ENCODE data around the gene GTF3C5. TPM values are rescaled to one million over a fixed set of nuclear protein-coding genes. Genes with fewer than 3 reads are reported as not detected.

GTF3C5 gene
- total and polyA plus RNA-seq, 9 of the 15 experiments (the other 6 are each of a cell fraction or from before 2014, with no cell fraction given) = 3.8 to 118 (median 83.7) TPM

GRCh38 chr9:132994410-132995120, 36.2 kb upstream of the GTF3C5 start (continued):
- peak; percentile 29; the same call in 1 of the 2 replicates for TF ChIP-seq STAT5A (IDR thresholded peaks at IDR 0.05; ENCODE audit: borderline replicate concordance, low read length)
- TF ChIP-seq MECOM (CRISPR knock-in tag; IDR thresholded peaks at IDR 0.05) = no peak
- TF ChIP-seq POLR2AphosphoS5 (IDR thresholded peaks at IDR 0.05; ENCODE audit: control insufficient read depth, insufficient read depth, low read depth, low read length) = peak; percentile 50; the same call in 1 of the 2 replicates
- TF ChIP-seq ZBTB43 (CRISPR knock-in tag; IDR thresholded peaks at IDR 0.05) = peak; percentile 97
- peak; percentile 92 to 99 for TF ChIP-seq RCOR1 (IDR thresholded peaks at IDR 0.05; ENCODE audit: borderline replicate concordance in 1 of 2, low read depth in 2 of 2, low read length in 2 of 2)
- TF ChIP-seq, protein P1, sequence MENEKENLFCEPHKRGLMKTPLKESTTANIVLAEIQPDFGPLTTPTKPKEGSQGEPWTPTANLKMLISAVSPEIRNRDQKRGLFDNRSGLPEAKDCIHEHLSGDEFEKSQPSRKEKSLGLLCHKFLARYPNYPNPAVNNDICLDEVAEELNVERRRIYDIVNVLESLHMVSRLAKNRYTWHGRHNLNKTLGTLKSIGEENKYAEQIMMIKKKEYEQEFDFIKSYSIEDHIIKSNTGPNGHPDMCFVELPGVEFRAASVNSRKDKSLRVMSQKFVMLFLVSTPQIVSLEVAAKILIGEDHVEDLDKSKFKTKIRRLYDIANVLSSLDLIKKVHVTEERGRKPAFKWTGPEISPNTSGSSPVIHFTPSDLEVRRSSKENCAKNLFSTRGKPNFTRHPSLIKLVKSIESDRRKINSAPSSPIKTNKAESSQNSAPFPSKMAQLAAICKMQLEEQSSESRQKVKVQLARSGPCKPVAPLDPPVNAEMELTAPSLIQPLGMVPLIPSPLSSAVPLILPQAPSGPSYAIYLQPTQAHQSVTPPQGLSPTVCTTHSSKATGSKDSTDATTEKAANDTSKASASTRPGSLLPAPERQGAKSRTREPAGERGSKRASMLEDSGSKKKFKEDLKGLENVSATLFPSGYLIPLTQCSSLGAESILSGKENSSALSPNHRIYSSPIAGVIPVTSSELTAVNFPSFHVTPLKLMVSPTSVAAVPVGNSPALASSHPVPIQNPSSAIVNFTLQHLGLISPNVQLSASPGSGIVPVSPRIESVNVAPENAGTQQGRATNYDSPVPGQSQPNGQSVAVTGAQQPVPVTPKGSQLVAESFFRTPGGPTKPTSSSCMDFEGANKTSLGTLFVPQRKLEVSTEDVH (IDR thresholded peaks at IDR 0.05; ENCODE audit: low read depth, partially characterized antibody) = no peak
- peak; percentile 89 for TF ChIP-seq ARID1B (IDR thresholded peaks at IDR 0.05)
- TF ChIP-seq NCOA6 (IDR thresholded peaks at IDR 0.05) = no peak
- TF ChIP-seq HMGN3 (IDR thresholded peaks at IDR 0.05; ENCODE audit: borderline replicate concordance, extremely low read depth, insufficient read length, low read depth, low read length) = peak; percentile 84
- TF ChIP-seq PHF20 (IDR thresholded peaks at IDR 0.05; ENCODE audit: partially characterized antibody) = no peak
- TF ChIP-seq MTA2 (IDR thresholded peaks at IDR 0.05; ENCODE audit: low read depth) = peak; percentile 62; the same call in 1 of the 2 replicates
- TF ChIP-seq, protein P2, sequence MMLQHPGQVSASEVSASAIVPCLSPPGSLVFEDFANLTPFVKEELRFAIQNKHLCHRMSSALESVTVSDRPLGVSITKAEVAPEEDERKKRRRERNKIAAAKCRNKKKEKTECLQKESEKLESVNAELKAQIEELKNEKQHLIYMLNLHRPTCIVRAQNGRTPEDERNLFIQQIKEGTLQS (IDR thresholded peaks at IDR 0.05) = peak; percentile 72
- TF ChIP-seq, protein P2 (CRISPR knock-in tag; conservative IDR thresholded peaks at IDR 0.05) = no peak
- TF ChIP-seq ZC3H11A (IDR thresholded peaks at IDR 0.05; ENCODE audit: low read depth, low read length) = no peak
- peak; percentile 37; the same call in 1 of the 2 replicates for TF ChIP-seq ZKSCAN1 (IDR thresholded peaks at IDR 0.05; ENCODE audit: low read depth, low read length)
- TF ChIP-seq MBD2 (IDR thresholded peaks at IDR 0.05; ENCODE audit: borderline replicate concordance, low read depth) = no peak
- no peak for TF ChIP-seq ZNF398 (CRISPR knock-in tag; IDR thresholded peaks at IDR 0.05)
- TF ChIP-seq NBN (IDR thresholded peaks at IDR 0.05; ENCODE audit: low read depth) = peak; percentile 78
- TF ChIP-seq ZNF232 (CRISPR knock-in tag; IDR thresholded peaks at IDR 0.05) = no peak
- no peak for TF ChIP-seq HOMEZ (CRISPR knock-in tag; IDR thresholded peaks at IDR 0.05)
